Progenitor cell of endocrine pancreas (in vitro differentiated cells): ENCODE measurements around the gene ZNF76. TPM values are rescaled to one million over a fixed set of nuclear protein-coding genes. Genes with fewer than 3 reads are reported as not detected.
A peak's percentile ranks its signal among the peaks of the same experiment; 100 is the strongest.

Experiments used
- DNase-seq: peaks from one replicate; pipeline ENCODE4 v3.0.0; 2021; ENCODE audit warnings: low spot score; ENCODE audit not compliant: unreplicated experiment
- H3K27ac Mint-ChIP-seq: 2 replicates; pipeline ENCODE4 v1.8.0; 2021; ENCODE audit warnings: mild to moderate bottlenecking, moderate library complexity, mixed read lengths
- H3K27me3 Mint-ChIP-seq: 2 replicates; pipeline ENCODE4 v1.8.0; 2021; ENCODE audit warnings: mixed read lengths
- H3K36me3 Mint-ChIP-seq: 2 replicates; pipeline ENCODE4 v1.8.0; 2022; ENCODE audit warnings: mixed read lengths; ENCODE audit not compliant: insufficient read depth
- H3K4me1 Mint-ChIP-seq: 2 replicates; pipeline ENCODE4 v1.8.0; 2021; ENCODE audit warnings: low read depth, mixed read lengths
- H3K4me3 Mint-ChIP-seq: 2 replicates; pipeline ENCODE4 v1.8.0; 2021; ENCODE audit warnings: low read depth, mild to moderate bottlenecking, moderate library complexity, mixed read lengths
- H3K9me3 Mint-ChIP-seq: 2 replicates; pipeline ENCODE4 v1.8.0; 2021; ENCODE audit warnings: low read depth, mixed read lengths
- total RNA-seq: library from RNA; stranded (reverse); gene quantifications from 2 replicates; pipeline ENCODE4 v1.2.1, GENCODE V29; 2021
- TF ChIP-seq, protein P1 (sequence below): fragments of 200-600 bp; sonication (generic); IDR thresholded peaks from one replicate; pipeline ENCODE4 v1.5.0; 2021; ENCODE audit warnings: antibody characterized with exemption, mild to moderate bottlenecking; ENCODE audit not compliant: unreplicated experiment

The ZNF76 gene
- total RNA-seq, 1 donor from 2014 or later: 61.2 TPM

DNA sequence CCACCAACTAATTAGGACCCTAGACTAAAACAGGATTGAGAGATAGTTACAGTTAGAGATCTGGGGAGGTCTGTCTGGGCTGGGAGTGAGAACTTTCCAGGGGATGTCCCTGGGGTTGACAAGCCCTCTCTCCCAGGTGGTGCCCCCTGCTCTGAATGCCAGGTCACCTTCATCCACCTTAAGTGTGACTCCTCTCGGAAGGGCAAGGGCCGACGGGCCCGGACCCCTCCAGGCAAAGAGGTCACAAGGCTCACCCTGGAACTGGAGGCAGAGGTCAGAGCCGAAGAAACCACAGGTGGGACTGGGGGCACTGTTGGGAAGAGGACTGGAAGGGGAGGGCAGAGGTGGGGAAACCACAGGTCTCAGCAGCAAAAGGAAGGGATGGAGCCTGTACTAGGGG is 17.0 kb upstream of the ZNF76 start:
- Mint-ChIP-seq H3K36me3 (peaks cover 18% of the 10 kb centered on the region), H3K9me3 (no peaks in the 10 kb centered on the region), H3K4me1 (peaks cover 9% of the 10 kb centered on the region), H3K27me3 (no peaks in the 10 kb centered on the region), H3K4me3 (no peak overlapping the region), H3K27ac (no peak overlapping the region)
- TF ChIP-seq, protein P1, sequence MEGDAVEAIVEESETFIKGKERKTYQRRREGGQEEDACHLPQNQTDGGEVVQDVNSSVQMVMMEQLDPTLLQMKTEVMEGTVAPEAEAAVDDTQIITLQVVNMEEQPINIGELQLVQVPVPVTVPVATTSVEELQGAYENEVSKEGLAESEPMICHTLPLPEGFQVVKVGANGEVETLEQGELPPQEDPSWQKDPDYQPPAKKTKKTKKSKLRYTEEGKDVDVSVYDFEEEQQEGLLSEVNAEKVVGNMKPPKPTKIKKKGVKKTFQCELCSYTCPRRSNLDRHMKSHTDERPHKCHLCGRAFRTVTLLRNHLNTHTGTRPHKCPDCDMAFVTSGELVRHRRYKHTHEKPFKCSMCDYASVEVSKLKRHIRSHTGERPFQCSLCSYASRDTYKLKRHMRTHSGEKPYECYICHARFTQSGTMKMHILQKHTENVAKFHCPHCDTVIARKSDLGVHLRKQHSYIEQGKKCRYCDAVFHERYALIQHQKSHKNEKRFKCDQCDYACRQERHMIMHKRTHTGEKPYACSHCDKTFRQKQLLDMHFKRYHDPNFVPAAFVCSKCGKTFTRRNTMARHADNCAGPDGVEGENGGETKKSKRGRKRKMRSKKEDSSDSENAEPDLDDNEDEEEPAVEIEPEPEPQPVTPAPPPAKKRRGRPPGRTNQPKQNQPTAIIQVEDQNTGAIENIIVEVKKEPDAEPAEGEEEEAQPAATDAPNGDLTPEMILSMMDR: no peak
- DNase-seq: no peak

DNA sequence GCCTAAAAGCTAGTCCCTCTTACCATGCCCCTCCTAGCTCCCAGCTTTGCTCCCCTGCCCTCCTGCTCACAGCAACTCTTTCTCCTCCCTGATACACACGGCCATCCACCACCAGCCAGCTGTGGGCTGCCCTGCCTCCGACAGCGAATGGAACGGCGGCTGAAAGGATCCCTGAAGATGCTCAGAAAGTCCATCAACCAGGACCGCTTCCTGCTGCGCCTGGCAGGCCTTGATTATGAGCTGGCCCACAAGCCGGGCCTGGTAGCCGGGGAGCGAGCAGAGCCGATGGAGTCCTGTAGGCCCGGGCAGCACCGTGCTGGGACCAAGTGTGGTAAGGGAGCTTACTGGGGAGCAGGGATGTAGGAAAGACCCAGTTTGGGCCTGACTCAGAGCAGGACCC is 16.6 kb upstream of the ZNF76 start:
- no peaks in the 10 kb centered on the region for H3K27me3 Mint-ChIP-seq
- TF ChIP-seq, protein P1: no peak
- H3K4me3 Mint-ChIP-seq: no peak overlapping the region
- peaks cover 6% of the 10 kb centered on the region for H3K4me1 Mint-ChIP-seq
- H3K9me3 Mint-ChIP-seq: no peaks in the 10 kb centered on the region
- no peak for DNase-seq
- no peak overlapping the region for H3K27ac Mint-ChIP-seq
- peaks cover 18% of the 10 kb centered on the region for H3K36me3 Mint-ChIP-seq

DNA sequence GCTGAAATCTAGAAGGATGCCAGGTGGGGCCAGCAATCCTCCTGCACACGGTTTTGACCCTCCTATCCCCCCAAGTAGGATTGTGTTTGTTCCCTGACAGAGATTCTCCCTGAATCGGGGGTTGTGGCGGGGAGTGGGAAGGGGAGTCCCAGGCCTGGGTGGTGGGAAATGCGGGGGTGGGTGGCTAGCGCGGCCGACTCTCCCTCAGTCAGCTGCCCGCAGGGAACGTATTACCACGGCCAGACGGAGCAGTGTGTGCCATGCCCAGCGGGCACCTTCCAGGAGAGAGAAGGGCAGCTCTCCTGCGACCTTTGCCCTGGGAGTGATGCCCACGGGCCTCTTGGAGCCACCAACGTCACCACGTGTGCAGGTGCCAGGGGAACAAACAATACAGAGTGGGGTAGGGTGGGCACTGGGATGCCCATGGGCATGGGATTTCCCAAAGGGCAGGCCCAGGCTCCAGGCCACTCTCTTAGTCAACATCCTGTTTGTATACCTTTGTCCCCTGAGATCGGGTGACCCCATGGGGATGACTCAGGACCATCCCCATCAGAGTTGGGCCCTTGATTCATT is 16.1 kb upstream of the ZNF76 start:
- no peak overlapping the region for H3K27ac Mint-ChIP-seq
- no peak overlapping the region for H3K4me3 Mint-ChIP-seq
- DNase-seq: no peak
- TF ChIP-seq, protein P1: no peak
- H3K36me3 Mint-ChIP-seq: peaks cover 18% of the 10 kb centered on the region
- peaks cover 2% of the 10 kb centered on the region for H3K4me1 Mint-ChIP-seq
- no peaks in the 10 kb centered on the region for H3K9me3 Mint-ChIP-seq
- no peaks in the 10 kb centered on the region for H3K27me3 Mint-ChIP-seq

DNA sequence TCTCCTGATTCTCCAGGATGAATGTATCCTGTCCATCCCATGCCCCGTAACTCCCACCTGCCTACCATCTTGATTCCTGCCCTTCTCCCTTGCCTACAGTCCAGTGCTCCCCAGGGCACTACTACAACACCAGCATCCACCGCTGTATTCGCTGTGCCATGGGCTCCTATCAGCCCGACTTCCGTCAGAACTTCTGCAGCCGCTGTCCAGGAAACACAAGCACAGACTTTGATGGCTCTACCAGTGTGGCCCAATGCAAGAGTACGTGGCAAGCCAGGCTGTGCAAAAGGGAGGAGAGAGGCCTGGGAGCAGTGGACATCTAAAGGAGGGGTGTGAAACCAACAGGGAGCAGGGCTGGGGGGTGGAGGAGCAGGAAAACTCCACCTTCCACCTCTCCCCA is 15.0 kb upstream of the ZNF76 start:
- Mint-ChIP-seq H3K36me3 (peaks cover 19% of the 10 kb centered on the region), H3K27me3 (no peaks in the 10 kb centered on the region), H3K4me1 (no peaks in the 10 kb centered on the region), H3K27ac (peak overlapping the region; percentile 82), H3K9me3 (no peaks in the 10 kb centered on the region), H3K4me3 (no peak overlapping the region)
- TF ChIP-seq, protein P1: no peak
- no peak for DNase-seq

DNA sequence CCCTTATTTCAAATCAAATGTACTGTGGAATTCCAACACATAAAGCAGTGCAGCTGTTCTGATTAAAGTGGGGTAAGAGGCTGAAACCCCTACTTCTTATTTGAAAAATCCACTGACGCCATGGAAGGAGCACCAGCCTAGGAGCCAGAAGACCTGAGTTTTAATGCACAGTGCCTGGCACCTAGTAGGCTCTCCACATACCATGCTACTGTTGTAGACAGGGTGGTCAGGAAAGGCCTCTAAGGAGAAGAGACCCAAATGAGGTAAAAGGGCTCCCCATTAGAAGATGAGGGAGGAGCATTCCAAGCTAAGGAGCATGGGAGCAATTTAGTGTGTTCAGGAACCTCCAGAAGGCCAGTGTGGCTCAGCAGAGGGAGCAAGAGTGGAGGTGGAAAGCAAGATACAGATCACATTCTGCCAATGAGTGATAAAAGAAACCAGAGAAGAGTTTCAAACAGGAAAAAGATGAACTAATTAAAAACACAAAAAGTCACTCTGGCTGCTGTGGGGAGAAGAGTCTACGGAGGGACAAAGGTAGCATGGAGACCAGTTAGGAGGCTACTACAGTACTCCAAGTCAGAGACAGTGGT is 11.8 kb upstream of the ZNF76 start:
- Mint-ChIP-seq H3K4me3 (no peak overlapping the region), H3K9me3 (no peaks in the 10 kb centered on the region), H3K27me3 (no peaks in the 10 kb centered on the region), H3K36me3 (peaks cover 14% of the 10 kb centered on the region), H3K4me1 (no peaks in the 10 kb centered on the region), H3K27ac (no peak overlapping the region)
- TF ChIP-seq, protein P1: no peak
- no peak for DNase-seq
